ENCODE data around the gene DISP1. TPM values are rescaled to one million over a fixed set of nuclear protein-coding genes. Genes with fewer than 3 reads are reported as not detected.

Gene DISP1
- total and polyA plus RNA-seq, 2 experiments from 2014 or later: 2.4 to 4.4 TPM

DNA sequence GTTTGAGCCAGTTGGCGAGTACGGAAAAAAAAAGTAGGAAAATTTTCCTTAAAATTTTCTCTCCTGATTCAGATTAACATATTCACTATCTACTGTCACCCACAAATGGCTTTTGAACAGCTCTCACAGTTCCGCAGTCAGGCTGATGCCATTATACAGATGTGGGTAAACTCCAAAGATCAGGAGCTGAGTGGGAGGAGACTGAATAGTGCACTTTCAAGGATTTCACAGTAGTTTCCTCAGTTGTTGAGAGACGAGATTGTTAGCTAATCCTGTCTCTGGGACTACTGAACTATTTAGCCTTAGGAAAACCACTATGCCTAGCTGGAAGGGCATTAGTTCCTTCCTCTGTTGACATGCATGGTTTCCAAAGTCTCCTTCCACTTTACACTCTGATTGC, 3.2 kb upstream of the DISP1 start:
- Histone ChIP-seq H4K20me1 (replicated peaks; ENCODE audit: insufficient read depth) (no peaks in the 10 kb centered on the region), H3K4me3 (no peak overlapping the region), H3K9me2 (ENCODE audit: insufficient read depth) (no peaks in the 10 kb centered on the region), H3K4me2 (no peak overlapping the region), H3K27me3 (ENCODE audit: insufficient read depth) (peaks cover 18% of the 10 kb centered on the region), H3K79me2 (replicated peaks; ENCODE audit: insufficient read depth) (peaks cover 7% of the 10 kb centered on the region), H3K4me1 (ENCODE audit: insufficient read depth) (peaks cover 15% of the 10 kb centered on the region), H3F3A (replicated peaks; ENCODE audit: low read depth) (0 out of 2 replicates have a peak, but pooled peaks cover 4% of the 10 kb centered on the region), H3K27ac (ENCODE audit: low read depth) (no peak overlapping the region), H2AFZ (no peak overlapping the region; the same call in 1 of the 2 replicates), H3K36me3 (ENCODE audit: insufficient read depth) (no peaks in the 10 kb centered on the region)
- no peaks in the 10 kb centered on the region; the same call in 2 of the 3 replicates for H3K9me3 Mint-ChIP-seq
- peaks cover 8% of the 10 kb centered on the region for H3K27me3 Mint-ChIP-seq (ENCODE audit: insufficient read depth, low read depth, poor library complexity)
- TF ChIP-seq, protein P1, sequence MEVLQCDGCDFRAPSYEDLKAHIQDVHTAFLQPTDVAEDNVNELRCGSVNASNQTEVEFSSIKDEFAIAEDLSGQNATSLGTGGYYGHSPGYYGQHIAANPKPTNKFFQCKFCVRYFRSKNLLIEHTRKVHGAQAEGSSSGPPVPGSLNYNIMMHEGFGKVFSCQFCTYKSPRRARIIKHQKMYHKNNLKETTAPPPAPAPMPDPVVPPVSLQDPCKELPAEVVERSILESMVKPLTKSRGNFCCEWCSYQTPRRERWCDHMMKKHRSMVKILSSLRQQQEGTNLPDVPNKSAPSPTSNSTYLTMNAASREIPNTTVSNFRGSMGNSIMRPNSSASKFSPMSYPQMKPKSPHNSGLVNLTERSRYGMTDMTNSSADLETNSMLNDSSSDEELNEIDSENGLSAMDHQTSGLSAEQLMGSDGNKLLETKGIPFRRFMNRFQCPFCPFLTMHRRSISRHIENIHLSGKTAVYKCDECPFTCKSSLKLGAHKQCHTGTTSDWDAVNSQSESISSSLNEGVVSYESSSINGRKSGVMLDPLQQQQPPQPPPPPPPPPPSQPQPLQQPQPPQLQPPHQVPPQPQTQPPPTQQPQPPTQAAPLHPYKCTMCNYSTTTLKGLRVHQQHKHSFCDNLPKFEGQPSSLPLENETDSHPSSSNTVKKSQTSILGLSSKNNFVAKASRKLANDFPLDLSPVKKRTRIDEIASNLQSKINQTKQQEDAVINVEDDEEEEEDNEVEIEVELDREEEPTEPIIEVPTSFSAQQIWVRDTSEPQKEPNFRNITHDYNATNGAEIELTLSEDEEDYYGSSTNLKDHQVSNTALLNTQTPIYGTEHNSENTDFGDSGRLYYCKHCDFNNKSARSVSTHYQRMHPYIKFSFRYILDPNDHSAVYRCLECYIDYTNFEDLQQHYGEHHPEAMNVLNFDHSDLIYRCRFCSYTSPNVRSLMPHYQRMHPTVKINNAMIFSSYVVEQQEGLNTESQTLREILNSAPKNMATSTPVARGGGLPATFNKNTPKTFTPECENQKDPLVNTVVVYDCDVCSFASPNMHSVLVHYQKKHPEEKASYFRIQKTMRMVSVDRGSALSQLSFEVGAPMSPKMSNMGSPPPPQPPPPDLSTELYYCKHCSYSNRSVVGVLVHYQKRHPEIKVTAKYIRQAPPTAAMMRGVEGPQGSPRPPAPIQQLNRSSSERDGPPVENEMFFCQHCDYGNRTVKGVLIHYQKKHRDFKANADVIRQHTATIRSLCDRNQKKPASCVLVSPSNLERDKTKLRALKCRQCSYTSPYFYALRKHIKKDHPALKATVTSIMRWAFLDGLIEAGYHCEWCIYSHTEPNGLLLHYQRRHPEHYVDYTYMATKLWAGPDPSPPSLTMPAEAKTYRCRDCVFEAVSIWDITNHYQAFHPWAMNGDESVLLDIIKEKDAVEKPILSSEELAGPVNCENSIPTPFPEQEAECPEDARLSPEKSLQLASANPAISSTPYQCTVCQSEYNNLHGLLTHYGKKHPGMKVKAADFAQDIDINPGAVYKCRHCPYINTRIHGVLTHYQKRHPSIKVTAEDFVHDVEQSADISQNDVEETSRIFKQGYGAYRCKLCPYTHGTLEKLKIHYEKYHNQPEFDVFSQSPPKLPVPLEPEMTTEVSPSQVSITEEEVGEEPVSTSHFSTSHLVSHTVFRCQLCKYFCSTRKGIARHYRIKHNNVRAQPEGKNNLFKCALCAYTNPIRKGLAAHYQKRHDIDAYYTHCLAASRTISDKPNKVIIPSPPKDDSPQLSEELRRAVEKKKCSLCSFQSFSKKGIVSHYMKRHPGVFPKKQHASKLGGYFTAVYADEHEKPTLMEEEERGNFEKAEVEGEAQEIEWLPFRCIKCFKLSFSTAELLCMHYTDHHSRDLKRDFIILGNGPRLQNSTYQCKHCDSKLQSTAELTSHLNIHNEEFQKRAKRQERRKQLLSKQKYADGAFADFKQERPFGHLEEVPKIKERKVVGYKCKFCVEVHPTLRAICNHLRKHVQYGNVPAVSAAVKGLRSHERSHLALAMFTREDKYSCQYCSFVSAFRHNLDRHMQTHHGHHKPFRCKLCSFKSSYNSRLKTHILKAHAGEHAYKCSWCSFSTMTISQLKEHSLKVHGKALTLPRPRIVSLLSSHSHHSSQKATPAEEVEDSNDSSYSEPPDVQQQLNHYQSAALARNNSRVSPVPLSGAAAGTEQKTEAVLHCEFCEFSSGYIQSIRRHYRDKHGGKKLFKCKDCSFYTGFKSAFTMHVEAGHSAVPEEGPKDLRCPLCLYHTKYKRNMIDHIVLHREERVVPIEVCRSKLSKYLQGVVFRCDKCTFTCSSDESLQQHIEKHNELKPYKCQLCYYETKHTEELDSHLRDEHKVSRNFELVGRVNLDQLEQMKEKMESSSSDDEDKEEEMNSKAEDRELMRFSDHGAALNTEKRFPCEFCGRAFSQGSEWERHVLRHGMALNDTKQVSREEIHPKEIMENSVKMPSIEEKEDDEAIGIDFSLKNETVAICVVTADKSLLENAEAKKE (CRISPR knock-in tag; IDR thresholded peaks at IDR 0.05): no peak
- TF ChIP-seq STAT1 (IDR thresholded peaks at IDR 0.05; ENCODE audit: unreplicated experiment): no peak
- TF ChIP-seq, protein P2, sequence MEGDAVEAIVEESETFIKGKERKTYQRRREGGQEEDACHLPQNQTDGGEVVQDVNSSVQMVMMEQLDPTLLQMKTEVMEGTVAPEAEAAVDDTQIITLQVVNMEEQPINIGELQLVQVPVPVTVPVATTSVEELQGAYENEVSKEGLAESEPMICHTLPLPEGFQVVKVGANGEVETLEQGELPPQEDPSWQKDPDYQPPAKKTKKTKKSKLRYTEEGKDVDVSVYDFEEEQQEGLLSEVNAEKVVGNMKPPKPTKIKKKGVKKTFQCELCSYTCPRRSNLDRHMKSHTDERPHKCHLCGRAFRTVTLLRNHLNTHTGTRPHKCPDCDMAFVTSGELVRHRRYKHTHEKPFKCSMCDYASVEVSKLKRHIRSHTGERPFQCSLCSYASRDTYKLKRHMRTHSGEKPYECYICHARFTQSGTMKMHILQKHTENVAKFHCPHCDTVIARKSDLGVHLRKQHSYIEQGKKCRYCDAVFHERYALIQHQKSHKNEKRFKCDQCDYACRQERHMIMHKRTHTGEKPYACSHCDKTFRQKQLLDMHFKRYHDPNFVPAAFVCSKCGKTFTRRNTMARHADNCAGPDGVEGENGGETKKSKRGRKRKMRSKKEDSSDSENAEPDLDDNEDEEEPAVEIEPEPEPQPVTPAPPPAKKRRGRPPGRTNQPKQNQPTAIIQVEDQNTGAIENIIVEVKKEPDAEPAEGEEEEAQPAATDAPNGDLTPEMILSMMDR (conservative IDR thresholded peaks at IDR 0.05; ENCODE audit: low read depth in 2 of 2): no peak
- no peak for TF ChIP-seq NANOG (IDR thresholded peaks at IDR 0.05; ENCODE audit: borderline replicate concordance)
- H3K27ac Mint-ChIP-seq: no peak overlapping the region
- DNase-seq (ENCODE audit: low spot score) (no peak), ATAC-seq (no peak)
- no peaks in the 10 kb centered on the region; the same call in 2 of the 3 replicates for H3K36me3 Mint-ChIP-seq (ENCODE audit: low read depth)
- no peak overlapping the region for H3K4me3 Mint-ChIP-seq
- H3K4me1 Mint-ChIP-seq: peaks cover 13% of the 10 kb centered on the region
